Skin epidermis (tissue), 12 donors: Measurements from ENCODE around the gene IMMP2L.
"Not testable (repeated sequence)": the region's sequence is repeated elsewhere in the genome, so short reads cannot be mapped to it uniquely, and the experiment has no call there.

ENCODE experiments used
- H3K27ac ChIP-seq, 21 experiments: fragments of 200-600 bp; sonication (generic) in 11 of 21; one replicate each; pipeline ENCODE4 v1.5.0; 2020; ENCODE audit warnings: mild to moderate bottlenecking in 3 of 21, inconsistent platforms in 2 of 21, moderate library complexity in 2 of 21
- H3K4me3 ChIP-seq, 7 experiments: fragments of 200-600 bp; sonication (generic) in 2 of 7; one replicate each; pipeline ENCODE4 v1.5.0; 2020; ENCODE audit warnings: inconsistent platforms in 2 of 7, mild to moderate bottlenecking in 2 of 7, moderate library complexity in 1 of 7

Gene IMMP2L

GRCh38 chr7:111511845-111512244 lies 50.4 kb downstream of the IMMP2L start:
- H3K4me3 ChIP-seq: no peak overlapping the region

GRCh38 chr7:111510584-111511378 lies 51.5 kb downstream of the IMMP2L start:
- H3K27ac ChIP-seq: no peak overlapping the region
- H3K4me3 ChIP-seq: no peak overlapping the region

More at GRCh38 chr7:111511845-111512244, 50.4 kb downstream of the IMMP2L start:
- H3K27ac ChIP-seq: no peak overlapping the region

GRCh38 chr7:111510062-111510461 lies 52.2 kb downstream of the IMMP2L start:
- no peak overlapping the region for H3K27ac ChIP-seq

GRCh38 chr7:111509288-111509687 lies 53.0 kb downstream of the IMMP2L start:
- Histone ChIP-seq H3K27ac (no peak overlapping the region), H3K4me3 (no peak overlapping the region)

More at GRCh38 chr7:111510062-111510461, 52.2 kb downstream of the IMMP2L start:
- H3K4me3 ChIP-seq: no peak overlapping the region

GRCh38 chr7:111508387-111508786 lies 53.9 kb downstream of the IMMP2L start:
- H3K27ac ChIP-seq: no peak overlapping the region
- no peak overlapping the region for H3K4me3 ChIP-seq

- not testable (repeated sequence) for H3K4me3 ChIP-seq, H3K27ac ChIP-seq
These were observed 56.9 kb downstream of the IMMP2L start for GRCh38 chr7:111505422-111505821.

- not testable (repeated sequence) for H3K4me3 ChIP-seq, H3K27ac ChIP-seq
These were observed 60.5 kb downstream of the IMMP2L start for GRCh38 chr7:111501799-111502198.

- H3K27ac ChIP-seq: no peak overlapping the region
- no peak overlapping the region for H3K4me3 ChIP-seq
These were observed 63.3 kb downstream of the IMMP2L start for GRCh38 chr7:111499027-111499426.

- H3K27ac ChIP-seq: no peak overlapping the region
- H3K4me3 ChIP-seq: no peak overlapping the region
These were observed 63.8 kb downstream of the IMMP2L start for GRCh38 chr7:111498391-111499007.

- H3K4me3 ChIP-seq: no peak overlapping the region
- H3K27ac ChIP-seq: no peak overlapping the region
These were observed 67.0 kb downstream of the IMMP2L start for GRCh38 chr7:111495173-111495810.

- H3K27ac ChIP-seq: no peak overlapping the region
- no peak overlapping the region for H3K4me3 ChIP-seq
These were observed 70.1 kb downstream of the IMMP2L start for GRCh38 chr7:111492234-111492633.

GRCh38 chr7:111486472-111487142 lies 75.7 kb downstream of the IMMP2L start:
- H3K27ac ChIP-seq: no peak overlapping the region

GRCh38 chr7:111485701-111486380 lies 76.5 kb downstream of the IMMP2L start:
- no peak overlapping the region for H3K27ac ChIP-seq
- H3K4me3 ChIP-seq: no peak overlapping the region

More at GRCh38 chr7:111486472-111487142, 75.7 kb downstream of the IMMP2L start:
- H3K4me3 ChIP-seq: no peak overlapping the region

- Histone ChIP-seq H3K4me3 (no peak overlapping the region), H3K27ac (no peak overlapping the region)
These were observed 79.2 kb downstream of the IMMP2L start for GRCh38 chr7:111483078-111483477.

- Histone ChIP-seq H3K4me3 (no peak overlapping the region), H3K27ac (no peak overlapping the region)
These were observed 84.6 kb downstream of the IMMP2L start for GRCh38 chr7:111477462-111478225.

GRCh38 chr7:111476586-111477293 lies 85.6 kb downstream of the IMMP2L start:
- H3K27ac ChIP-seq: no peak overlapping the region
- no peak overlapping the region for H3K4me3 ChIP-seq

GRCh38 chr7:111475959-111476358 lies 86.3 kb downstream of the IMMP2L start:
- no peak overlapping the region for H3K27ac ChIP-seq
- no peak overlapping the region for H3K4me3 ChIP-seq

- H3K4me3 ChIP-seq: no peak overlapping the region
- H3K27ac ChIP-seq: no peak overlapping the region
These were observed 86.9 kb downstream of the IMMP2L start for GRCh38 chr7:111475419-111475748.
